ENCODE measurements around the gene AARS2. TPM values are rescaled to one million over a fixed set of nuclear protein-coding genes. Genes with fewer than 3 reads are reported as not detected.

AARS2 gene
- total and polyA plus RNA-seq, 4 donors, result 1.9 to 9.6 (median 6.9) TPM

DNA sequence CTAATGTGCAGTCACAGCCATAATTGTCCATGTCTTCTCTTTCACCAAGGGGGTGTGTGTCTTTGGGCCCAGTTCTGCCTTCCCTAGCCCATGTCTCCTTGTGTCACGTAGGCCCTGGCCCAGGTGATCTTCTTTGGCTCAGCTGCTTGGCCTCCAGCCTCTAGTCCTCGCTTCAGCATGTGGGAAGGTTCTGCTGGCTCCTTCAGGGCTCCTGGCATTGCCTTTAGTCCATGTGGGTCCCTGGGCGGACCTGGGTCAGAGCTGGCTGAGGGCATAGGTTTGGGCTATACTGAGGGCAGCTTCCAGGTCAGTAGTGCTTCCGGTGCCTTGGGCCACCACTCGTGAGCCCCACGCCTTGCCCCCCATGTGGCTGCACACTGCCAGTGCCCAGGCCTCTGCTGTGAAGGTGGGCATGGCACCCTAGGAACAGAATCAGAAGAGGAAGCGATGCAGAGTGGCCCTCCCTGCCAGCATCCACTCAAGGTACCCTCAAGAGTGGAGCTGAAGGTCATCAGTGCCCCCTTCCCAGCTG lies 12.8 kb downstream of the AARS2 start (continued):
- TF ChIP-seq, protein P1, sequence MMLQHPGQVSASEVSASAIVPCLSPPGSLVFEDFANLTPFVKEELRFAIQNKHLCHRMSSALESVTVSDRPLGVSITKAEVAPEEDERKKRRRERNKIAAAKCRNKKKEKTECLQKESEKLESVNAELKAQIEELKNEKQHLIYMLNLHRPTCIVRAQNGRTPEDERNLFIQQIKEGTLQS (IDR thresholded peaks at IDR 0.05), result no peak
- no peak for TF ChIP-seq RAD21 (IDR thresholded peaks at IDR 0.05)

DNA sequence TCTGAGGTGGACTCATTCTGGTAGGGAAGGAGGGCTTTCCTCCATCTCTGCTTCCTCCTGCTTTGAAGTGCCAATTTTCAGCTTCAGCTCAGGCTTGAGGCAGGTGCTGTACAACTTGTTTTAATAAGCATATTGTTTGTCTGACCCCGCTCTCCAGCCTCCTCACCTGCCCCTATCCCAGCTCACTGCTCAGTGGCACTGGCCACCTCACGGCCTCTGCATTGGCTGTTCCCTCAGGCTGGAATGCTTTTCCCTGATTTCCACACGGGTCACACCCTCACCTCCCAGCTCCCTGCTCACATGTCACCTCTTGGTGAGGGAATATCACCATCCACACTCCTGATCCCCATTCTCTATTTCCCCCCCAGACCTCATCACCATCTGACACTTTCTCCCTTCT lies 14.3 kb downstream of the AARS2 start:
- peaks cover 7 to 13% (median 11%) of the 10 kb centered on the region in 4 donors for H3K4me1 ChIP-seq (ENCODE audit: control insufficient read depth in 4 of 4, insufficient read depth in 4 of 4, low read length in 3 of 4)
- TF ChIP-seq HNF4G (IDR thresholded peaks at IDR 0.05) (no peak), FOXA2 (IDR thresholded peaks at IDR 0.05) (no peak), HNF4A (conservative IDR thresholded peaks at IDR 0.05) (no peak), RAD21 (IDR thresholded peaks at IDR 0.05) (no peak), GABPA (IDR thresholded peaks at IDR 0.05 in 1 of 2, conservative IDR thresholded peaks at IDR 0.05 in 1 of 2) (no peak)
- TF ChIP-seq, protein P1 (IDR thresholded peaks at IDR 0.05), result no peak
- H3K27ac ChIP-seq (ENCODE audit: low read depth in 1 of 2, low read length in 2 of 2), result no peak overlapping the region
- no peaks in the 10 kb centered on the region for H3K9me3 ChIP-seq (ENCODE audit: control insufficient read depth in 4 of 4, low read length in 3 of 4)
- no peak overlapping the region for H3K4me3 ChIP-seq (ENCODE audit: low read depth in 1 of 3, low read length in 3 of 3)
- H3K27me3 ChIP-seq (ENCODE audit: control insufficient read depth in 4 of 4, insufficient read depth in 4 of 4, low read length in 3 of 4), result peaks cover 0 to 12% (median 4%) of the 10 kb centered on the region in 4 donors
- H3K36me3 ChIP-seq (ENCODE audit: control insufficient read depth in 4 of 4, insufficient read depth in 3 of 4, low read depth in 1 of 4, low read length in 3 of 4), result peaks cover 3 to 38% (median 18%) of the 10 kb centered on the region in 4 donors
- DNase-seq (ENCODE audit: low spot score), result no peak
- H3K9ac ChIP-seq (ENCODE audit: low read depth in 1 of 2, low read length in 2 of 2), result no peak overlapping the region
- WGBS, result 86% methylated on average over 3 of the region's 3 CpGs

DNA sequence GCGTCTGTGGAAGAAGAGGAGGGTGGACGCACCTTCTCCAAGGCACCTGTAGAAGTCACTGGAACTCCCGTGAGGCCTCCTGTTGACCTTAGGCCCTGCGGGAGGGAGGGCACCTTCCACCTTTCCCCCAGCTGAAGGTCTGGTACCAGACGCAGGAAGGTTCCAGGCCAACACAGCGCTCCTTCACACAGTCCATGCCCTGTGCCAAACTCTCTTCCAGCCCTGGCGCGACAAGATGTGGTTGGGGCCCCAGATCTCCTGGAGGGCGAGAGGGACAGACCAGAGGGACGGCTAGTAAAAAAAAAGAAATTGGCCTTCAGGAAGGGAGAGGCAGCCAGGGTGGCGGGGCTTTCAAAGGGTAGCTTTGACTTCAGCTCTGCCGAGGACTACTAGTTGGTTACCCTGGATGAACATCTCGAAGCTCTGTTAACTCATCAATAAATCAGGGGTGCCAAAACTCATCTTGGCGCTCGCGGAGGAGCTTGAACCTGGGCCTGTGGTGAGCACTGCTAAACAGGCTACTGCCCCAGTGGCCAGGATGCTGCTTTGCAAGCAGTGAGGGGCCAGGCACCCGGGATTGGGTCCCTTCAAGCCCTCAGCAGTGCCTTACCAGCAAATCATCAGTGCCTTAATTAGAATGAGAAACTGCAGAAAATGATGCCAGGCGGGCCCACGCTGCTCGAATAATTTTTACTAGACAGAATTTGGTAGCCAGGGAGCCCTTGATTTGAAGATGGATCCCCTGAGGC lies 14.9 kb downstream of the AARS2 start:
- WGBS, result 44% methylated on average over 20 of the region's 20 CpGs
- Histone ChIP-seq H3K27me3 (ENCODE audit: control insufficient read depth in 4 of 4, insufficient read depth in 4 of 4, low read length in 3 of 4) (peaks cover 0 to 12% (median 4%) of the 10 kb centered on the region in 4 donors), H3K9me3 (ENCODE audit: control insufficient read depth in 4 of 4, low read length in 3 of 4) (no peaks in the 10 kb centered on the region), H3K36me3 (ENCODE audit: control insufficient read depth in 4 of 4, insufficient read depth in 3 of 4, low read depth in 1 of 4, low read length in 3 of 4) (peaks cover 3 to 32% (median 16%) of the 10 kb centered on the region in 4 donors), H3K4me3 (ENCODE audit: low read depth in 1 of 3, low read length in 3 of 3) (no peak overlapping the region), H3K9ac (ENCODE audit: low read depth in 1 of 2, low read length in 2 of 2) (no peak overlapping the region), H3K27ac (ENCODE audit: low read depth in 1 of 2, low read length in 2 of 2) (no peak overlapping the region), H3K4me1 (ENCODE audit: control insufficient read depth in 4 of 4, insufficient read depth in 4 of 4, low read length in 3 of 4) (peaks cover 7 to 13% (median 11%) of the 10 kb centered on the region in 4 donors)
- TF ChIP-seq, protein P2, sequence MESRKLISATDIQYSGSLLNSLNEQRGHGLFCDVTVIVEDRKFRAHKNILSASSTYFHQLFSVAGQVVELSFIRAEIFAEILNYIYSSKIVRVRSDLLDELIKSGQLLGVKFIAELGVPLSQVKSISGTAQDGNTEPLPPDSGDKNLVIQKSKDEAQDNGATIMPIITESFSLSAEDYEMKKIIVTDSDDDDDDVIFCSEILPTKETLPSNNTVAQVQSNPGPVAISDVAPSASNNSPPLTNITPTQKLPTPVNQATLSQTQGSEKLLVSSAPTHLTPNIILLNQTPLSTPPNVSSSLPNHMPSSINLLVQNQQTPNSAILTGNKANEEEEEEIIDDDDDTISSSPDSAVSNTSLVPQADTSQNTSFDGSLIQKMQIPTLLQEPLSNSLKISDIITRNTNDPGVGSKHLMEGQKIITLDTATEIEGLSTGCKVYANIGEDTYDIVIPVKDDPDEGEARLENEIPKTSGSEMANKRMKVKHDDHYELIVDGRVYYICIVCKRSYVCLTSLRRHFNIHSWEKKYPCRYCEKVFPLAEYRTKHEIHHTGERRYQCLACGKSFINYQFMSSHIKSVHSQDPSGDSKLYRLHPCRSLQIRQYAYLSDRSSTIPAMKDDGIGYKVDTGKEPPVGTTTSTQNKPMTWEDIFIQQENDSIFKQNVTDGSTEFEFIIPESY (IDR thresholded peaks at IDR 0.05), result no peak
- TF ChIP-seq, protein P3, sequence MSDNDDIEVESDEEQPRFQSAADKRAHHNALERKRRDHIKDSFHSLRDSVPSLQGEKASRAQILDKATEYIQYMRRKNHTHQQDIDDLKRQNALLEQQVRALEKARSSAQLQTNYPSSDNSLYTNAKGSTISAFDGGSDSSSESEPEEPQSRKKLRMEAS (IDR thresholded peaks at IDR 0.05), result no peak
- no peak for TF ChIP-seq EGR1 (IDR thresholded peaks at IDR 0.05; ENCODE audit: low read depth in 2 of 2)
- DNase-seq (ENCODE audit: low spot score), result no peak
